ENCODE measurements around the gene GALNT2. TPM values are rescaled to one million over a fixed set of nuclear protein-coding genes. Genes with fewer than 3 reads are reported as not detected.

Gene GALNT2
- total and polyA plus RNA-seq, 2 of the 13 experiments (the other 11 are each of a cell fraction or from before 2014, with no cell fraction given), result 39.3 to 39.6 TPM

GRCh38 chr1:230084408-230085177 lies 17.6 kb downstream of the GALNT2 start (continued):
- no peak for TF ChIP-seq SIN3B (IDR thresholded peaks at IDR 0.05; ENCODE audit: low read length)
- TF ChIP-seq TEAD2 (CRISPR knock-in tag; IDR thresholded peaks at IDR 0.05), result no peak
- TF ChIP-seq ZNF207 (IDR thresholded peaks at IDR 0.05; ENCODE audit: borderline replicate concordance), result no peak

- Histone ChIP-seq H3K9ac (ENCODE audit: insufficient read depth, low read depth, low read length) (no peak overlapping the region), H3K79me2 (ENCODE audit: insufficient read depth, low read length) (peaks cover 69% of the 10 kb centered on the region), H4K20me1 (ENCODE audit: insufficient read depth, low read length) (peaks cover 24% of the 10 kb centered on the region; the same call in 1 of the 2 replicates), H3K4me1 (ENCODE audit: insufficient read depth, low read length) (peaks cover 23% of the 10 kb centered on the region), H3K4me3 (replicated peaks in 1 of 3; ENCODE audit: insufficient read depth in 1 of 3, low read depth in 2 of 3, low read length in 3 of 3) (no peak overlapping the region), H3K9me3 (ENCODE audit: low read length) (no peaks in the 10 kb centered on the region), H2AFZ (ENCODE audit: low read length) (no peak overlapping the region), H3K27ac (ENCODE audit: extremely low read length, insufficient read depth, low read length) (no peak overlapping the region), H3K36me3 (replicated peaks in 1 of 2; ENCODE audit: control insufficient read depth in 1 of 2, insufficient read depth in 2 of 2, low read length in 2 of 2) (peaks cover 1 to 5% of the 10 kb centered on the region in 2 experiments; a peak in 3 of 5 replicates), H3K4me2 (ENCODE audit: low read depth, low read length) (no peak overlapping the region), H3K27me3 (ENCODE audit: control insufficient read depth in 1 of 2, insufficient read depth in 2 of 2, low read length in 2 of 2) (no peaks in the 10 kb centered on the region)
- FAIRE-seq, result no peak
- no peak for TF ChIP-seq TCF7 (IDR thresholded peaks at IDR 0.05; ENCODE audit: low read depth)
- no peak for TF ChIP-seq ZNF567 (CRISPR knock-in tag; IDR thresholded peaks at IDR 0.05; ENCODE audit: borderline replicate concordance)
- TF ChIP-seq ZFP36L1 (CRISPR knock-in tag; IDR thresholded peaks at IDR 0.05), result no peak
- no peak for TF ChIP-seq TEAD2 (CRISPR knock-in tag; IDR thresholded peaks at IDR 0.05)
- TF ChIP-seq ZNF33A (CRISPR knock-in tag; IDR thresholded peaks at IDR 0.05; ENCODE audit: borderline replicate concordance), result no peak
- TF ChIP-seq ELF3 (CRISPR knock-in tag; IDR thresholded peaks at IDR 0.05), result no peak
- TF ChIP-seq ZFY (CRISPR knock-in tag; IDR thresholded peaks at IDR 0.05), result no peak
- no peak for TF ChIP-seq ZNF788 (CRISPR knock-in tag; IDR thresholded peaks at IDR 0.05; ENCODE audit: borderline replicate concordance)
- intact Hi-C loops (cut with micrococcal nuclease; ENCODE audit: unreplicated experiment), result no loop called here
- ChIA-PET POLR2A (interaction anchor here (1.2 kb wide), 1 partner anchor 19 kb away, joined by 5 read pairs; no protein-coding TSS in a partner anchor), CTCF (ENCODE audit: low intra/inter-chr PET ratio, low total read pairs) (no interaction called here)
- in situ Hi-C loops (cut with HindIII; ENCODE audit: extremely low pct_ligation_motif_present, low pct_unique_long_range_greater_than_20kb), result no loop called here
- no peak for ATAC-seq
- 89% methylated on average over 5 of the region's 5 CpGs for WGBS (ENCODE audit: low lambda C conversion rate)
- no TSS peak for BruUV-seq (replicated peaks)
- DNase-seq (ENCODE audit: low spot score), result no peak
Observed at GRCh38 chr1:230085178-230085515, 18.1 kb downstream of the GALNT2 start.

All from HepG2 (cell line).